Measurements from ENCODE around the gene PATE1.

The PATE1 gene

GRCh38 chr11:125797641-125798040, 51.6 kb downstream of the PATE1 start:
- no peak for DNase-seq

All from NCI-H82 (cell line).